ENCODE results near the gene IL17A.

GRCh38 chr6:52231406-52232127, 45.4 kb downstream of the IL17A start:
- TF ChIP-seq, protein P1, sequence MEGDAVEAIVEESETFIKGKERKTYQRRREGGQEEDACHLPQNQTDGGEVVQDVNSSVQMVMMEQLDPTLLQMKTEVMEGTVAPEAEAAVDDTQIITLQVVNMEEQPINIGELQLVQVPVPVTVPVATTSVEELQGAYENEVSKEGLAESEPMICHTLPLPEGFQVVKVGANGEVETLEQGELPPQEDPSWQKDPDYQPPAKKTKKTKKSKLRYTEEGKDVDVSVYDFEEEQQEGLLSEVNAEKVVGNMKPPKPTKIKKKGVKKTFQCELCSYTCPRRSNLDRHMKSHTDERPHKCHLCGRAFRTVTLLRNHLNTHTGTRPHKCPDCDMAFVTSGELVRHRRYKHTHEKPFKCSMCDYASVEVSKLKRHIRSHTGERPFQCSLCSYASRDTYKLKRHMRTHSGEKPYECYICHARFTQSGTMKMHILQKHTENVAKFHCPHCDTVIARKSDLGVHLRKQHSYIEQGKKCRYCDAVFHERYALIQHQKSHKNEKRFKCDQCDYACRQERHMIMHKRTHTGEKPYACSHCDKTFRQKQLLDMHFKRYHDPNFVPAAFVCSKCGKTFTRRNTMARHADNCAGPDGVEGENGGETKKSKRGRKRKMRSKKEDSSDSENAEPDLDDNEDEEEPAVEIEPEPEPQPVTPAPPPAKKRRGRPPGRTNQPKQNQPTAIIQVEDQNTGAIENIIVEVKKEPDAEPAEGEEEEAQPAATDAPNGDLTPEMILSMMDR (IDR thresholded peaks at IDR 0.05): no peak
- no peak for TF ChIP-seq POLR2A (IDR thresholded peaks at IDR 0.05)
